ENCODE results near the gene IRAG1. TPM values are rescaled to one million over a fixed set of nuclear protein-coding genes. Genes with fewer than 3 reads are reported as not detected.

IRAG1 gene
- total RNA-seq, 1 experiment from 2014 or later: not detected

DNA sequence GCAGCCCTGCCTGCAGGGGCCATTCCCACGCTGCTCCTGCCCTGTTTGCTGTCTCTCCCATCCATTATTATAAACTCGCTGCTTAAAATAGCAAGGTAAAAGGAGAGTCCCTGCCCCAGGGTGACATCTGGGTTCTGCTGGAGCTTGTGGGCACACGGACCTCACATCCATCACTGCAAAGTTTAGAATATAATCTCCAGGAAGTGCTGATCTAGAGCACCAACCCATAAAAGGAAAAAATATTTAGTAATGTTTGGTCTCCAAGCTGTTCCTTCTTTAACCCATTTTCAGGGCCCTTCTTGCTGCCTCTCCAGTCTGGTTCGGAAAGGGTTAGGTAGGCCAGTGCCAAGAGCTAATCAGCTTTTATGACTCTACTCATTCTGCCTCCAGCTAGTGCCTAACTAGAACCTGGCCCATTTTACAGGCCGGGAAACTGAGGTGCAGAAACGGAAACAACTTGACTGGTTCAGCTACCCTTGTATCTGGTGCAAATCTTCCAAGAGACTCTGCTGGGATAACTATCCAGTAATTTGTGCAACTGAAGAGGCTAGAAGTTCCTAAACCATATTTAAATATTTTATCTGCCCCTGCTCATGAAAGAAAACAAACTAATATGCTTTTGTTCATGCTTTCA, 37.5 kb downstream of the IRAG1 start:
- Mint-ChIP-seq H3K27me3 (ENCODE audit: unreplicated experiment) (no peaks in the 10 kb centered on the region), H3K27ac (ENCODE audit: unreplicated experiment) (no peak overlapping the region), H3K4me3 (ENCODE audit: low read depth, unreplicated experiment) (no peak overlapping the region), H3K4me1 (ENCODE audit: low read depth, unreplicated experiment) (peaks cover 44% of the 10 kb centered on the region), H3K9me3 (ENCODE audit: low read depth, unreplicated experiment) (no peaks in the 10 kb centered on the region), H3K36me3 (ENCODE audit: insufficient read depth, unreplicated experiment) (peaks cover 2% of the 10 kb centered on the region)
- BruUV-seq (replicated peaks): no TSS peak
- intact Hi-C loops (cut with micrococcal nuclease; ENCODE audit: unreplicated experiment): no loop called here
- CTCF ChIA-PET: interaction anchor here (0.6 kb wide), 2 partner anchors 121 to 245 kb away, joined by 3 to 4 read pairs; no protein-coding TSS in a partner anchor
- no peak for DNase-seq
- TF ChIP-seq, protein P1, sequence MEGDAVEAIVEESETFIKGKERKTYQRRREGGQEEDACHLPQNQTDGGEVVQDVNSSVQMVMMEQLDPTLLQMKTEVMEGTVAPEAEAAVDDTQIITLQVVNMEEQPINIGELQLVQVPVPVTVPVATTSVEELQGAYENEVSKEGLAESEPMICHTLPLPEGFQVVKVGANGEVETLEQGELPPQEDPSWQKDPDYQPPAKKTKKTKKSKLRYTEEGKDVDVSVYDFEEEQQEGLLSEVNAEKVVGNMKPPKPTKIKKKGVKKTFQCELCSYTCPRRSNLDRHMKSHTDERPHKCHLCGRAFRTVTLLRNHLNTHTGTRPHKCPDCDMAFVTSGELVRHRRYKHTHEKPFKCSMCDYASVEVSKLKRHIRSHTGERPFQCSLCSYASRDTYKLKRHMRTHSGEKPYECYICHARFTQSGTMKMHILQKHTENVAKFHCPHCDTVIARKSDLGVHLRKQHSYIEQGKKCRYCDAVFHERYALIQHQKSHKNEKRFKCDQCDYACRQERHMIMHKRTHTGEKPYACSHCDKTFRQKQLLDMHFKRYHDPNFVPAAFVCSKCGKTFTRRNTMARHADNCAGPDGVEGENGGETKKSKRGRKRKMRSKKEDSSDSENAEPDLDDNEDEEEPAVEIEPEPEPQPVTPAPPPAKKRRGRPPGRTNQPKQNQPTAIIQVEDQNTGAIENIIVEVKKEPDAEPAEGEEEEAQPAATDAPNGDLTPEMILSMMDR (IDR thresholded peaks at IDR 0.05; ENCODE audit: unreplicated experiment): no peak

DNA sequence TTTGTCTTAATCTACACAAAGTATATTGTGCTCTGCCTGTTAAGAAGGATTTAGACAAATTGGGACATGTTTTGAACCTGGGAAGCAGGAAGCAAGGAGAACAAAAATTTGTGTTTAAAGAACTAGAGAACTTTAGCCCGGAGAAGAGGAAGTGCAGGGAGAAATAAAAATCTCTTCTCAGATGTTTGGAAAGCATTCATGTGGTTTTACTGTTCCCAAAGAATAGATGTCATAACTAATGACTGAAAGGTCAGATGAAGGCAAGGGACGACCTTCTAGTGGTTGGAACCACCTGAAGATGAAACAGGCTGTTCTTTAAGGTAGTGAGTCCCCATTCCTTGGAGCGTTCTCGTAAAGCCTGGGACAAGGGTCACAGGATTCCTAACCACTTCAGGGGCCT, 38.3 kb downstream of the IRAG1 start:
- no TSS peak for BruUV-seq (replicated peaks)
- no peaks in the 10 kb centered on the region for H3K9me3 Mint-ChIP-seq (ENCODE audit: low read depth, unreplicated experiment)
- H3K4me1 Mint-ChIP-seq (ENCODE audit: low read depth, unreplicated experiment): peaks cover 40% of the 10 kb centered on the region
- no peak for DNase-seq
- CTCF ChIA-PET: interaction anchor here (1.4 kb wide), 1 partner anchor 141 kb away, joined by 5 read pairs; no protein-coding TSS in a partner anchor
- intact Hi-C loops (cut with micrococcal nuclease; ENCODE audit: unreplicated experiment): no loop called here
- no peak overlapping the region for H3K4me3 Mint-ChIP-seq (ENCODE audit: low read depth, unreplicated experiment)
- no peak overlapping the region for H3K27ac Mint-ChIP-seq (ENCODE audit: unreplicated experiment)
- H3K27me3 Mint-ChIP-seq (ENCODE audit: unreplicated experiment): no peaks in the 10 kb centered on the region
- no peaks in the 10 kb centered on the region for H3K36me3 Mint-ChIP-seq (ENCODE audit: insufficient read depth, unreplicated experiment)
- TF ChIP-seq, protein P1 (IDR thresholded peaks at IDR 0.05; ENCODE audit: unreplicated experiment): no peak

DNA sequence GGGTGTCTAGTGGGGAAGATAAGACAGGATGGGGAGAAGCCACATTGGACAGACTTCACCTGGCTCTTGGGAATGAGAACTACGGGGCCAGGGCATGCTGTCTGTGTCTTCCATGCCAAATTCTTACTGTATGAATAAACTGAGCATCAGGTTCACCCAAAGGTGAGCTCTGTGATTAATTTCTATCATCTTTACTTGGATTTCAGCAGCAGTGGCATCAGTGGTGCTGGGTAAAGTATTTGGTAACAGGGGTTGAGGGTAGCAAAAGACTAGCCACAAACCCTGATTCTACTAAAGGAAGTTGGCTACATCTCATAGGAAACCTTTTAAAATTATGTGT, 38.8 kb downstream of the IRAG1 start:
- Mint-ChIP-seq H3K4me3 (ENCODE audit: low read depth, unreplicated experiment) (no peak overlapping the region), H3K27me3 (ENCODE audit: unreplicated experiment) (no peaks in the 10 kb centered on the region), H3K27ac (ENCODE audit: unreplicated experiment) (no peak overlapping the region), H3K9me3 (ENCODE audit: low read depth, unreplicated experiment) (no peaks in the 10 kb centered on the region), H3K4me1 (ENCODE audit: low read depth, unreplicated experiment) (peaks cover 37% of the 10 kb centered on the region), H3K36me3 (ENCODE audit: insufficient read depth, unreplicated experiment) (no peaks in the 10 kb centered on the region)
- DNase-seq: no peak
- TF ChIP-seq, protein P1 (IDR thresholded peaks at IDR 0.05; ENCODE audit: unreplicated experiment): no peak
- BruUV-seq (replicated peaks): no TSS peak
- CTCF ChIA-PET: interaction anchor here (1.2 to 1.5 kb wide), 3 partner anchors 114 to 249 kb away, joined by 4 to 6 read pairs (median 5); partner anchors contain the start of gene RNF141
- intact Hi-C loops (cut with micrococcal nuclease; ENCODE audit: unreplicated experiment): loop anchor here (1.0 kb wide), 2 partner anchors 140 to 248 kb away; no protein-coding TSS in a partner anchor

GRCh38 chr11:10653946-10654810, 39.4 kb downstream of the IRAG1 start:
- no peaks in the 10 kb centered on the region for H3K36me3 Mint-ChIP-seq (ENCODE audit: insufficient read depth, unreplicated experiment)
- BruUV-seq (replicated peaks): no TSS peak
- TF ChIP-seq, protein P1 (IDR thresholded peaks at IDR 0.05; ENCODE audit: unreplicated experiment): peak; percentile 40
- H3K4me1 Mint-ChIP-seq (ENCODE audit: low read depth, unreplicated experiment): peaks cover 31% of the 10 kb centered on the region
- H3K27ac Mint-ChIP-seq (ENCODE audit: unreplicated experiment): no peak overlapping the region
- DNase-seq: peak; percentile 48
- H3K27me3 Mint-ChIP-seq (ENCODE audit: unreplicated experiment): no peaks in the 10 kb centered on the region
- intact Hi-C loops (cut with micrococcal nuclease; ENCODE audit: unreplicated experiment): loop anchor here (1.0 kb wide), 2 partner anchors 140 to 248 kb away; no protein-coding TSS in a partner anchor
- no peaks in the 10 kb centered on the region for H3K9me3 Mint-ChIP-seq (ENCODE audit: low read depth, unreplicated experiment)
- H3K4me3 Mint-ChIP-seq (ENCODE audit: low read depth, unreplicated experiment): no peak overlapping the region
- CTCF ChIA-PET: interaction anchor here (0.5 to 1.5 kb wide), 4 partner anchors 113 to 248 kb away, joined by 4 to 6 read pairs (median 4); partner anchors contain the start of gene RNF141
